GM21423 (cell line): ENCODE measurements around the gene CEP250.
A peak's percentile ranks its signal among the peaks of the same experiment; 100 is the strongest.
"Not testable (repeated sequence)": the region's sequence is repeated elsewhere in the genome, so short reads cannot be mapped to it uniquely, and the experiment has no call there.

Experiments
- ATAC-seq: cut with Tn5 transposase; IDR thresholded peaks from one replicate; pipeline ENCODE4 v1.9.1; 2021; ENCODE audit warnings: mild to moderate bottlenecking, moderate library complexity; ENCODE audit not compliant: unreplicated experiment

The CEP250 gene

DNA sequence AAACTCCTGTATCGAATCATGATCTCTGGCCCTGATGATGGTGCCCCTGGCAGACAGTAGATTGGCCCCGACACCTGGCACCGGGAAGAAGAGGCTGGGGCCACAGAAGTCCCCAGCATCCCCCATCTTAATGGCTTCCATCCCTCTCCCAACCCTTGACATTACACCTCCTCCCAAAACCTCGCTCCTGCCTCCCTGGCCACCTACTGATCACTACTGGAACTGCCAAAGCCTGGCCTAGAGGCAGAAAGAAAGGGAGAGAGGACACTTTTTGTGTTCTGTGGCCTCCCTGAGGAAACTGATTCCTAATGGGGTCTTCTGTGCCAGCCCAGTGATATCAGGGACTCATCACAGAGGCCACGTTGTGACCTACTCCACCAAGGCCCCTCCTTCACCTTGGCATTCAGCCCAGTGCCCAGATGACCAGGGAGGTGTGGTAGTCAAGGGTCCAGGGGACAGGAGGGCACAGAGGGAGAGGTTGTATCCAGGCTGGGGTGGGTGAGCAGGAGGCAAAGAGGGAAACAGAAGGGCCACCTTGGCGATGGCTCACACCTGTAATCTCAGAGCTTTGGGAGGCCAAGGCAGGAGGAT is 68.0 kb downstream of the CEP250 start:
- ATAC-seq = no peak

DNA sequence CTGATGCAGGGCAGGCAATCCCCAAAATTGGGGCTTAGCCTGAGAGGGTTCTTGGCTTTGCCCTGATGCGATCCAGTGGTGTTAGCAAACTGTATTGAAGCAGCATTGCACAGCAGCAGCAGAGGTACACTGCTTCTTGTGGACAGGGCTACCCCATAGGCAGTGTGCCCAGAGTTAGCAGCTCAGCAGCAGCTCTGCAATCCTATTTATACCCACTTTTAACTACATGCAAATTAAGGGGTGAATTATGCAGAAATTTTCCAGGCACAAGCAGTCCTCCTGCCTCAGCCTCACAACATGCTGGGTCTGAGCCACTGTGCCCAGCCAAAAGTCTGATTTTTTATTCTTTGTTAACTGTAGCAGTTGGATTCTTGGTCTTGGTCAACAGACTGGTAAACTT is 70.2 kb downstream of the CEP250 start:
- no peak for ATAC-seq

DNA sequence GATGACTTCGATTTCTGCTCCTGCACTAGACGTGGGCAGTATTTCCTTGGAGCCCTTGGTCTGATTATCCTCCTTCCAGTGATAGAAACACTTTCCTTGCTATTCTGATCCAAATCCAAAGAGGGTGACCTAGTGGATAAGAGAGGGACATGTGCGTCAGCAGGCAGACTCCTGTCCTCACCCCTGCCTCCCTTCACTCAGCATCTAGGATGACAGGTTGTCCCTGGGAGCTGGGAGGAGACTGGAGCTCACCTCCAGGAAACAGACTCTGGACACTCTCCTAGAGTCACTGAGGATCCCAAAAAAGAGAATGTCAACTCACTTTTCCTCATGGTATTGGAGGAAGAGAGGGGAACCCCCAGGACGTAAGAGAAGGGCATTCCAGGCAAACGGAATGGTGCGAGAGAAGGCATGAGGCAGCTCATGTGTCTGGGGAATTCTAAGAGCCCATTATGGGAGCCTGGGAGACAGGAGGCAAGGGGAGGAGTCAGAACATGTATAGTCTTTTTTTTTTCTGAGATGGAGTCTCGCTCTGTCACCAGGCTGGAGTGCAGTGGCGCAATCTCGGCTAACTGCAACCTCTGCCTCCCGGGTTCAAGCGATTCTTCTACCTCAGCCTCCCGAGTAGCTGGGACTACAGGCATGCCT is 71.8 kb downstream of the CEP250 start:
- ATAC-seq = no peak

DNA sequence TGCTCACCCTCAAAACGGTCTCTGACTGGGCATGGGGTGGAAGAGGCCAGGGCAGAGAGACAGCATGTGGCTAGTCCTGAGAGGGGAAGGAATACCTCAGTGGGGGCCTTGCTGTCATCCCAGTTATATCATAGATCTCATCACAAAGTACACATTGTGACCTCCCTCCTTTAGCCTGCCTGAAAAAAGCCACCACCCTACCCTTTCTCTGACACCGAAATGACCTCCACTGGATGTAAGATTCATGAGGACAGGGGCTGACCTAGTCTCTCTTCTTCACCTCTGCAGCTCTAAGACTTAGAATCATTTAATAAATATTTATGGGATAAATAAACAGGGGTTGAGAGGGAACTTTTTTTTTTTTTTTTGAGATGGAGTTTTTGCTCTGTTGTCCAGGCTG is 74.2 kb downstream of the CEP250 start, which contains the start of gene C20orf173:
Gene C20orf173 (minus strand): TSS at position 101 of the 400 bp plus-strand sequence. CDS start 279 bp downstream, outside the sequence.
- ATAC-seq = no peak

DNA sequence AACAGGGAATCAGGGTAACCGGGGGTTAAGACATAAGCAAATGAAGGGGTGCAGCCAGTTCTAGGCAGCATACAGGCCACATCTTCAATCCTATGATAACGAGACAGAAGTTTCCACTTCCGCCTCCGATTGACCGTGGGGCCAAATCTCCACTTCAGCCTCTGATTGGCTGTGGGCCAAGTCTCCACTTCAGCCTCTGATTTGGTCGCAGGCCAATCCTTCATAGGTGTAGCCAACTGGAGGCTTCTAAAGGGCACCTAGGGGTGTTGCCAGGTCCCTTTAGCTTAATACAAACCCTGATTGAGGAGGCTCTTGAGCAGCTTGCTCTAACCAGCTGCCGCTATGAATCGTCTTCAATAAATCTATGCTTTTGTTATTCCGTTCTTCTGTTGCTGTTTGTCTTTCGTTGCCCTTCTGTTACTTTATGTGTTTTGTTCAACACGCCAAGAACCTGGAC is 84.4 kb downstream of the CEP250 start:
- no peak for ATAC-seq

DNA sequence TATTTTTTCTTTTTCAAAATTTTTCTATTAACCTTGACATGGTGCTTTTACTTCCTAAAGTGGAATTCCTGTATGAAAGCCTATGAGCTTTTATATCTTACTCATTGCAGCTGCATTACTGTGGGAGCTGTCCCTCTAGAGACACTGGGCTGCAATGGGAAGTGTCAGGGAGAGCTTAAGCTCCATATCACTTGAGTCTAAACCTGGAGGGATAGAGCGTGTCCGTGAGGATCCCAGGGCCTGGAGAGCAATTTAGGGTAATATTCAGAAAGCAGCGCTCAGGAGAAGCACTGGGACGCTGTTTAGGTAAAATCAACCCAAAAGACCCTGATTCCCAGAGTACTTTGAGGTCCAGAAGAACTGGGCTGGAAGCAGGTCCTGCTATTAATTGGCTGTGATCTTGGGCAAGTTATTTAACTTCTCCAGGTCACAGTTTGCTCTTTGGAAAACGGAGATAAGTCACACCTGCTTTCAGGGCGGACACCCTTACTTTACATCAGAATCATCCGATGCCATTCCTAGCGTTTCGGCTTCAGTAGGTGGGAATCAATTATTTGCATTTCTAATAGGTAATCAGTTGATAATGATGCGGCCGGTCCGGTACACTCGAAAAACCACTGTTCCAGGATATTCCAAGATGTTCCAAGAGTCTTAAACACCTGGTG is 85.9 kb downstream of the CEP250 start:
- no peak for ATAC-seq

DNA sequence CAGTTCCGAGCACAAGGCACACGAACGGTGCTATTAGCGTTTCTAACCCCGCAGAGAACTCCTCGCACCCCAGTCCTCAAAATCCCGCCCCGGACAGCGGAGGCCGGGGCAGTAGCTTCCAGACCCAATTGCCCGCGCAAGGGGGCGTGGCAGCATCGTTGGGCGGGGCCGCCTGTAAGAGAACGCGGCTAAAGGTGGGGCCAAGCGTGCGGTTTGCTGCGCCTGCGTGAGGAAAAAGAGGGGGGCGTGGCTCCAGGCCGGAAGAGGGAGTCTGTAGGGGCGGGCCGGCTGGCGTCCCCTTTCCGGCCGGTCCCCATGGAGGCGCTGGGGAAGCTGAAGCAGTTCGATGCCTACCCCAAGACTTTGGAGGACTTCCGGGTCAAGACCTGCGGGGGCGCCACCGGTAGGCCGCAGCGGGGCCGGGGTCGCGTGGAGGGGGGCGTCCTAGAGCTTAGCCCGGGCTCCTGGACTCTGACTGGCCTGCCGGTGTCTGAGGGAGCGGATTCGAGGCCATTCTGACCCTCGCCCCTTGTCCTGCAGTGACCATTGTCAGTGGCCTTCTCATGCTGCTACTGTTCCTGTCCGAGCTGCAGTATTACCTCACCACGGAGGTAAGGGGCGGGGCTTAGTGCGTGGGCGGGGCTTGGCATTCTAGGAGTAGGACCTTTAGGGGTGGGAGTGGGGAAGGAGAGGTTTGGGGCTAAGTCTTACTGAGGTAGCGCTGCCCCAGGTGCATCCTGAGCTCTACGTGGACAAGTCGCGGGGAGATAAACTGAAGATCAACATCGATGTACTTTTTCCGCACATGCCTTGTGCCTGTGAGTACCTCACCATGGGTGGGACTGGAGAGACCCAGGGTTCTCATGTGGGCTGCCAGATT is 86.6 kb downstream of the CEP250 start, which contains the start of gene ERGIC3:
Gene ERGIC3 (plus strand): TSS at position 296 of the 880 bp plus-strand sequence. CDS start 20 bp downstream, at position 316.
- peak; percentile 91 for ATAC-seq

DNA sequence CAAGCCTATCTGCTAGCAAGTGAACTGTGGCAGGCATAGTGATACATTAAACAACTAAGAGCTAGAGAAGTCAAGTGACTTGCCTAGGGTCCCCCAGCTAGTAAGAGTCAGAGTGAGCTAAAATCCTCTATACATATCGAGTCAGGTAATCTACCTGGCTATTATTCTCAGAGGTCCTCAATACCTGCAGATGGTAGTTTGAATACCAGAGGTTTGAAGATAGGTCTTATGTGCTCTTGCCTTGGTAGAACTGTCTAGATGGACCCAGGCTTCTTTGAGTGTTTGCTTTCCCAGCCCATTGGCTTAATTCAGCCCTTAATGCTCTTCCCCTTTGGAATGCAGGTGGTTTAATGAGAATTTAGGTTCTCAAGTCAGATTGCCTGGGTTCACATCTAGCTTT is 87.6 kb downstream of the CEP250 start:
- no peak for ATAC-seq

DNA sequence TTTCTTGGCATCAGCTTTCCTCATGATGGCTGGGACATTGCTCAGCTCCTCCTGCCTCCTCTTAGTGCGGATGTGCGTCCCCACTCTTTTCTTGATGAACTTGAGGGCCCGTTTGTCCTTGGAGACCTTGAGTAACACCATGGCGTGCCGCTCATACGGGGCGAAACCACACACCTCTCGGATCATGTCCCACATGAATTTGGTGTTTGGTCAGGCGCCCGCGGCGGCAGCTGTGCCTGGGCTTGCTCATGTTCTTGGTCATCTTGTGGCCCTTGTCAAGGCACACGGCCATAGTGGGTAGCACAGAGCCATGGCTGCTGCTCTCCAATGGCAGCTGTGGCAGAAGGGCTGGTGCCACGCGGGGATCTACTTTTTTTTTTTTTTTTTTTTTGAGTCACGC is 89.0 kb downstream of the CEP250 start:
- ATAC-seq = no peak

DNA sequence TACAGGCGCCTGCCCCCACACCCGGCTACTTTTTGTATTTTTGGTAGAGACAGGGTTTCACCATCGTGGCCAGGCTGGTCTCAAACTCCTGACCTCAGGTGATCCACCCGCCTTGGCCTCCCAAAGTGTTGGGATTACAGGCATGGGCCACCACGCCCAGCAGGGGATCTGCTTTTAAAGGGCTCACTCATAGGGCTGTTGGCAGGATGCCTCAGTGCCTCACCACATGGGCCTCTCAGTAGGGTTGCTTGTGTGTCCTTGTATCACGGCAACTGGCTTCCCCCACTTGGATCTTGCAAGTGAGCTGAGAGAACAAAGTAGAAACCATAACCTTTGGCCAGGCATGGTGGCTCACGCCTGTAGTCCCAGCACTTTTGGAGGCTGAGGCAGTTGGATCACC is 89.5 kb downstream of the CEP250 start:
- ATAC-seq = not testable (repeated sequence)

DNA sequence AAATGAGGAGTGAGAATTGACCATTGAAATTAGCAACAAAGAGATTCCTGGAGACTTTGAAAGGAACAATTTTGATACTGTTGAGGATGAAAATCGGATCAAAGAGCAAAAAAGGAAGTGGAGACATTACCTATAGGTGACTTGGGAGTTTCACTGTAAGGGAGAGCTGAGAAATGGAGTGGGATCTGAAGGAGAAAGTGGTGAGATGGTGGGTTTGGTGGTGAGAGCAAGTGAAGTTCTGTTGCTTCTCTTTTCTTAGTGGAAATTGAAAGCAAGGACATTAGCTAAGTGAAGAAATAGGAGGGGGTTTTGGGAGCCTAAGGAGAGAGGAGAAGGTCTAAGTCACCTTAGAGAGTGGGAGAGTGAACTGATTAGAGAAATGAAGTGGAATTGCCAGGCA is 90.7 kb downstream of the CEP250 start:
- ATAC-seq = no peak

DNA sequence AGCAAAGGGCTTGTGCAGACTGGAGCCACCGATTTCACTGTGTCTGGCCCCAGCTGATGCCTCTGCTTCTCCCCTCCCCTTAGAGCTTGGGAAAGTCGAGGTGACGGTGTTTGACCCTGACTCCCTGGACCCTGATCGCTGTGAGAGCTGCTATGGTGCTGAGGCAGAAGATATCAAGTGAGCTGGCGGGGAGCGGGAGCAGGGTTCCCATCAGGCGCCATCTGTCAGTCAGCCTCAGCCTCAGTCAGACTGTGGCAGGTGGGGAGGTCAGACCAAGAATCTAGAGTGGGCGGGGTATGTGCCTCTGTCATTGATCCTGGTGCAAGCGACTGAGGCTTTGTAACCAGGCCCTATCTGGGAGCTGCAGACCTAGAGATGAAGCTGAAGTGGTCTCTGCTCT is 91.9 kb downstream of the CEP250 start:
- ATAC-seq = no peak

DNA sequence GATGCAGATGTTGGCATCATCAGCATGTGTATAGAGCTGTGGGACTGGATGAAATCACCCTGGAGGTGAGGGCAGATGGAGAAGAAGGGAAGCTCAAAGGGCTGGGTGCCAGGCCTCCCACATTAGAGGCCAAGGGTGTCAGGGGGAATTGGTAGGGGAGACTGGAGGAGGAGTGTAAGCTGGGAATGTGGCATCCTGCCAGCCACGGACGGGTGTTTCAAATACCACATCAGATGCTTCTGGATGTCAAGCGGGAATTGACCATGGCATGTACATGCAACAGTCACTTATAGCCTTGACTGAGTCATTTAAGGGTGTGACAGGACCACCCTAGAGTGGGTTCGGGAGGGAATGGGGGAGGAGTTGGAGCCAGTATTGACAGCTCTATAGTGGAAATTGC is 96.1 kb downstream of the CEP250 start:
- ATAC-seq = no peak

DNA sequence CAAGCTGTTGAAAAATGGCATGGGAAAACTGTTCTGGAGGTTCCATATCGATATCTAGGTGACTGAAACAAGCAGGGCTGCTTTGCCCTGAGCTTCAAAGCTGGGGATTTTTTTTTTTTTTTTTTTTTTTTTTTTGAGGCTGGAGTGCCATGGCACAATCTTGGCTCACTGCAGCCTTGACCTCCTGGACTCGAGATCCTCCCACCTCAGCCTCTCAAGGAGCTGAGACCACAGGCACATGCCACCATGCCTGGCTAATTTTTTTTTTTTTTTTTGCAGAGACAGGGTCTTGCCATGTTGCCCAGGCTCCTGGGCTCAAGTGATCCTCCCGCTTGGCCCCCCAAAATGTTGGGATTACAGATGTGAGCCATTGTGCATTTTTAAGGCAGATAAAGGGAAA is 97.5 kb downstream of the CEP250 start:
- ATAC-seq = no peak

DNA sequence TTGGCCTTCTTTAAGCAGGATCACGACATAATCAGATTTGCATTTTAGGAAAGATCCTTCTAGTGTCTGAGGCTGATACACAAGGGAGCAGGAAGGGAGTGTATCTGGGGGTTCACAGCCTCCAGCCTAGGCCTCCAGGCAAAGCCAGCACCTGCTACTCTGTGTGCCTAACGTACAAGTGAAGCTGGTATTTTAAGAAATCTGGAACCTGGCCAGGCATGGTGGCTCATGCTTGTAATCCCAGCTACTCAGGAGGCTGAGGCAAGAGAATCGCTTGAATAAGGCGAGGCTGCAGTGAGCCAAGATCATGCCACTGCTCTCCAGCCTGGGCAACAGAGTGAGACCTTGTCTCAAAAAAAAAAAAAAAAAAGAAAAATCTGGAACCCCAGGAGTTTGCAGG is 100.1 kb downstream of the CEP250 start:
- not testable (repeated sequence) for ATAC-seq

DNA sequence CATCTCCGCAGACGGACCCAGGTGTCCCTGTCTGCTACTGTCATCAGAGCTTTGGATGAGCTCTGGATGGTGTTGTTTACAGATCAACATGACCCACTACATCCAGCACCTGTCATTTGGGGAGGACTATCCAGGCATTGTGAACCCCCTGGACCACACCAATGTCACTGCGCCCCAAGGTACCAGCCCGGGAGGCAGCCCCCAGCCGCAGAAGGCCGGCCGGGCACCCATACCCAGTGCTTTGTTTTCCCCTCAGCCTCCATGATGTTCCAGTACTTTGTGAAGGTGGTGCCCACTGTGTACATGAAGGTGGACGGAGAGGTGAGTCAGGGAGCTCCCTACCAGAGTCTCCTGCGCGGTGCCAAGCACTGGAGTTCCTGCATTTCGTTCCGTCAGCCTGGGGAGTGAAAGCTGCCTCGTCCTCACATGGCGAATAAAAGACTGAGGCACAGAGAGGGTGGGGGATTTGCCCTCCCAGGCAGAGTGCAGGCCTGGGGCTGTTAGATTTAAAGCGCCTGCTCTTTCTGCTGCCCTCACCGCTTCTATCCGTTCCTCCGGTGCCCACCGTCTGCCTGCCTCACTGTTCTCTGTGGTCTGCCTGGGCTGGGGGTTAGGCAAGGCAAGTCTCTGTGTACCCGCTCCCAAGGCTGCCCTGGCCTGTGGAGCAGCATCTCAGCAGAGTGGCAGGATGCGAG is 100.7 kb downstream of the CEP250 start:
- ATAC-seq = no peak

DNA sequence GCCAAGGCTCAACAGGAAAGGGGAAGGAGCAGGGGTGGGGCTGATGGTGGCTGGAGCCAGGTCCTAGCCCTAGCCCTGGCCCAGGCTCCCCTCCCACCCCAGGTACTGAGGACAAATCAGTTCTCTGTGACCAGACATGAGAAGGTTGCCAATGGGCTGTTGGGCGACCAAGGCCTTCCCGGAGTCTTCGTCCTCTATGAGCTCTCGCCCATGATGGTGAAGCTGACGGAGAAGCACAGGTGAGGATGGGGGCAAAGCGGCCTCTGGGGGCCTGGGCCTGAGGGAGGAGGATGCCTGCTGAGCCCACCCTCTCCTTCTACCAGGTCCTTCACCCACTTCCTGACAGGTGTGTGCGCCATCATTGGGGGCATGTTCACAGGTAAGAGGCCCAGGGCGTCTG is 101.5 kb downstream of the CEP250 start:
- no peak for ATAC-seq

DNA sequence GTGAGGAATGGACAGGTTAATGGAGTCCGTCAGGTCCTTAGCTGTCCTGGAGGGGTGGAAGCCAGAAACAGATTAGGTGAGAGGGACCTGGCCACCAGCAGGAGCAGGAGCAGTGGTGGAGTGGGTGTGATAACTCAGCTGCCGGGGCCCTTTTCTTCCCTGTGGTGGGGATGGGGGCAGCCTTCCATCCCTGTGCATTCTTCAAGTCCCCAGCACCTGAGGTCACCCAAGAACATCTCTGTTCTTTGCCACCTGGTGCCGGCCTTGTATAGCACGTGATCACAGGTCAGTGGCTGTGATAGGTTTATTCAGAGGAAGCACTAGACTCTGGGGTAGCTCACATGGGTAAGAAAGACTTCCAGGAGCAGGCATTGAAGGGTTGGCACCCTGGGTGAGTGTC is 103.1 kb downstream of the CEP250 start:
- no peak for ATAC-seq

DNA sequence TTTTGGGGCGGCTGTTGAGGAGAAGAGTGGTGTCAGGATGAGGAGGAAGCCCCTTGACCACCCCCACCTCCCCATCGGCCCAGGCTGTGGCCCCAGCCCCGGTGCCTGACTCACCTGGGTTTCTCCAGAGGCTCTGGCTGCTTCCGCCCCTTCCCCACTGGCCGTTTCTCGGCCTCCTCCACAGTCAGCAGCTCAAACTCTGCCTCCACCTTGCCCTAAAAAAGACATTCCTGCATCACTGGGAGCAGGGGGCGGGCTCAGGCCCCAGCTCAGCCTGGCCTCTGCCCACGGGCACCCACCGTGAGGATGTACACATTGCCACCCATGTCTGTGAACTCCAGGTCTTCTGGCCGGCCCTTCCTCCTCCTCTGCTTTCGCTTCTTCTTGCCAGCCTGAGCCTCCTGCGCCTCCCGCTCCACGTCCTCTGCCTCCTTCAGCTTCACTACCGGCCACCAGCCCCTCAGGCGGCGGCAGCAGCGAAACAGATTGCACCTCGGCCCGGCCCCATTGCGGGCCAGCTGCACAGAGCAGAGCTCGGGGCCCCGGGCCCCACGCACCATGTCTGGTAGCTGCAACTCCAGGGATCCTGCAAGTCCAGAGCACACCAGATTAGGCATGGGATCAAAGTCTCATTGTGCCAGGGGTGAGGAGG is 103.8 kb downstream of the CEP250 start:
- no peak for ATAC-seq

DNA sequence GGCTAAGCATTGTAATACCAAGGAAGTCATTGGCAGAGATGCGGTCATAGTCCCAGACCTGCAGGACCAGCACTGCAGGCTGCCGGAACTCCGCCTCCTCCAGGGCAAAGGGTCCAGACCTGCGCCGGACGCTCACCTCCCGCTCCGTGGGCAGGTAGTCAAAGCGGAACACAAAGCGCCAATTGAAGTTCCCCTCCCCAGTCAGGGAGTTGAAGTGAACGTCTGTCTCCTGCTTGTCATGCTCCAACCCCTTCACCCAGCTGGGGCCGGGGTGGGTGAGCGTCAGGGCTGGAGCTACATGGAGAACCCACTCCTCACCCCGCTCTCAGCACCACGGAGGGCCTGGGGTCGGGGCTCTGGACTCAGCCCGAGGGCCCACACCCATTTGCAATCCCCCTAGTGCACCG is 104.7 kb downstream of the CEP250 start:
- ATAC-seq = no peak
